Daoy (cell line): ENCODE data around the gene PRAMEF13. TPM values are rescaled to one million over a fixed set of nuclear protein-coding genes. Genes with fewer than 3 reads are reported as not detected.
"Not testable (repeated sequence)": the region's sequence is repeated elsewhere in the genome, so short reads cannot be mapped to it uniquely, and the experiment has no call there.

Experiments
- DNase-seq: peaks from one replicate; pipeline ENCODE4 v3.0.0-alpha.2; 2015; ENCODE audit warnings: low read depth
- total RNA-seq: library from RNA; depleted of rRNA; stranded (reverse); fragments of >200 nt; shearing (Covaris generic); gene quantifications from 2 replicates; pipeline ENCODE4 v1.2.3, GENCODE V29; 2014; rRNA removed

Gene PRAMEF13
- total RNA-seq, 1 experiment from 2014 or later, result not detected

- DNase-seq, result not testable (repeated sequence)
Measured at GRCh38 chr1:13165531-13165930, 35.7 kb downstream of the PRAMEF13 start, which contains the start of gene HNRNPCL4. TSS of gene HNRNPCL4 (minus strand) at chr1:13165631. CDS start at chr1:13165467, 164 bp downstream.

DNA sequence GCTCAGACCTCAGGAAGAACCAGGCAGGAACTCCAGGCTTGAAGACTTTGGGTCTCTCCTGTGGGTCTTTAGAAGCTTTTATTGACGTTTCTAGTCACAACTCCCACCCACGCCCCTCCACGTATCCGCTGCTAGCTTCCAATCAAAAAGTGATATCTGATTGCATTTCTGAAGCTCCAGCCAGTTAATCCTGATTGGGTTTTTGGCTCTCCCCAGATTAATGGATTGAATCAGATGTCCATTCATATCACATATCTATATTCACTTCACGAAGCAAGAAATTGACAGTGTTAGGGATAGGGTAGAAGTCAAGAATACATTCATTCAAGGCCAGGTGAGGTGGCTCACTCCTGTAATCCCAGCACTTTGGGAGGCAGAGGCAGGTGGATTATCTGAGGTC, 45.3 kb downstream of the PRAMEF13 start, which contains the start of gene PRAMEF26:
TSS of gene PRAMEF26 (minus strand) at position 101 of the 400 bp plus-strand sequence. CDS start 2,914 bp downstream, outside the sequence.
- not testable (repeated sequence) for DNase-seq

Other genes starting within 250 kb of the PRAMEF13 start
- not detected in 2 replicates for gene PRAMEF27, start 144.8 kb downstream of the PRAMEF13 start, total RNA-seq
- not detected in 2 replicates for gene HNRNPCL3, start 140.6 kb downstream of the PRAMEF13 start, total RNA-seq
- not detected in 2 replicates for gene PRAMEF25, start 130.6 kb downstream of the PRAMEF13 start, total RNA-seq
- gene HNRNPCL2, start 84.6 kb downstream of the PRAMEF13 start, total RNA-seq, result not detected in 2 replicates
- not detected in 2 replicates for gene PRAMEF26, start 45.4 kb downstream of the PRAMEF13 start, total RNA-seq
- not detected in 2 replicates for gene HNRNPCL4, start 35.8 kb downstream of the PRAMEF13 start, total RNA-seq
- gene PRAMEF9, start 29.6 kb downstream of the PRAMEF13 start, total RNA-seq, result not detected in 2 replicates
- not detected in 2 replicates for gene PRAMEF18, start 24.7 kb upstream of the PRAMEF13 start, total RNA-seq
- gene PRAMEF5, start 52.8 kb upstream of the PRAMEF13 start, total RNA-seq, result not detected in 2 replicates
- gene PRAMEF8, start 83.7 kb upstream of the PRAMEF13 start, total RNA-seq, result not detected in 2 replicates
- not detected in 2 replicates for gene PRAMEF33, start 102.1 kb upstream of the PRAMEF13 start, total RNA-seq
- not detected in 2 replicates for gene PRAMEF15, start 114.2 kb upstream of the PRAMEF13 start, total RNA-seq
- not detected in 2 replicates for gene PRAMEF14, start 145.7 kb upstream of the PRAMEF13 start, total RNA-seq
- not detected in 2 replicates for gene PRAMEF19, start 170.5 kb upstream of the PRAMEF13 start, total RNA-seq
- not detected in 2 replicates for gene PRAMEF17, start 188.2 kb upstream of the PRAMEF13 start, total RNA-seq
- gene PRAMEF20, start 209.0 kb upstream of the PRAMEF13 start, total RNA-seq, result not detected in 2 replicates